ENCODE measurements around the gene PIGT. TPM values are rescaled to one million over a fixed set of nuclear protein-coding genes. Genes with fewer than 3 reads are reported as not detected.

The PIGT gene
- total and polyA plus RNA-seq, 2 of the 13 experiments (the other 11 are each of a cell fraction or from before 2014, with no cell fraction given): 65.9 to 74.1 TPM

DNA sequence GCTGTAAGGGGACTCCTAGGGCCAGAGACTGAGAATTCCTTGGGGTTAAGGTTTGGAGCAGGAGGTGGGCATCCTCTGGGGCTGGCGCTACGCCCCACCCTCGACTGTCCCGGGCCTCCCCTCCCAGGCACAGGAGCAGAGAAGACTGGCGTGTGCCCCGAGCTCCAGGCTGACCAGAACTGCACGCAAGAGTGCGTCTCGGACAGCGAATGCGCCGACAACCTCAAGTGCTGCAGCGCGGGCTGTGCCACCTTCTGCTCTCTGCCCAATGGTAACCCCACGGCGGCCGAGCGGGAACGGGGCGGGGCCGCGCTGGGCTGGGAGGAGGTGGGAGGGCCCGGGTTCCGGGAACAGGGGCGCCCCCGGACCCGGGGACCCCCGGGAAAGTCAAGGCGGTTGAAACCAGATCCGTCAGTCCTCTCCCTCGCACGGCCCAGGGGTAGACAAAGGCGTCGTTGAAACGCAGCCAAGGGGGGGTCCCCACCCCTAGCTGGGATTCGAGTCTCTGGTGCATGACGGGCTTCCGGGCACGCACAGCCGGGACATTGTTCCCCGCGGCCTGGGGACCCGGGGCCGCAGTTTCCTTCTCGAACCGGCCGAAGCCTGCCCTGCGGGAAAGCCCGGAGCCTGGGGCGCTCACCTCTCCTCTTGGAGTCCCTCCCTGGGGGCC is 54.5 kb downstream of the PIGT start (continued):
- TF ChIP-seq HMGA1 (CRISPR knock-in tag; conservative IDR thresholded peaks at IDR 0.05): no peak
- TF ChIP-seq KDM5A (IDR thresholded peaks at IDR 0.05; ENCODE audit: borderline replicate concordance, low read length): no peak
- TF ChIP-seq HNRNPLL (IDR thresholded peaks at IDR 0.05; ENCODE audit: low read depth, low read length, poor library complexity, severe bottlenecking): peak; percentile 57
- 0 out of 2 replicates have a peak, but pooled peaks have one; percentile 27 for TF ChIP-seq ZNF678 (CRISPR knock-in tag; IDR thresholded peaks at IDR 0.05)
- TF ChIP-seq ZKSCAN5 (CRISPR knock-in tag; IDR thresholded peaks at IDR 0.05): no peak
- TF ChIP-seq ZBTB7A (CRISPR knock-in tag; IDR thresholded peaks at IDR 0.05): peak; percentile 23; the same call in 1 of the 2 replicates
- no peak for TF ChIP-seq PHF5A (CRISPR knock-in tag; IDR thresholded peaks at IDR 0.05; ENCODE audit: low read depth, unreplicated experiment)
- peak; percentile 32; the same call in 1 of the 2 replicates for TF ChIP-seq FOXO1 (CRISPR knock-in tag; IDR thresholded peaks at IDR 0.05)
- no peak for TF ChIP-seq ZSCAN9 (CRISPR knock-in tag; IDR thresholded peaks at IDR 0.05; ENCODE audit: borderline replicate concordance)
- TF ChIP-seq ISX (CRISPR knock-in tag; conservative IDR thresholded peaks at IDR 0.05): no peak
- TF ChIP-seq FOXK1 (CRISPR knock-in tag; IDR thresholded peaks at IDR 0.05; ENCODE audit: borderline replicate concordance, low read depth): no peak
- no peak for TF ChIP-seq ZNF674 (CRISPR knock-in tag; IDR thresholded peaks at IDR 0.05; ENCODE audit: low read depth)
- TF ChIP-seq RORA (CRISPR knock-in tag; IDR thresholded peaks at IDR 0.05): no peak
- TF ChIP-seq DR1 (CRISPR knock-in tag; IDR thresholded peaks at IDR 0.05): no peak; the same call in 1 of the 2 replicates
- TF ChIP-seq, protein P1, sequence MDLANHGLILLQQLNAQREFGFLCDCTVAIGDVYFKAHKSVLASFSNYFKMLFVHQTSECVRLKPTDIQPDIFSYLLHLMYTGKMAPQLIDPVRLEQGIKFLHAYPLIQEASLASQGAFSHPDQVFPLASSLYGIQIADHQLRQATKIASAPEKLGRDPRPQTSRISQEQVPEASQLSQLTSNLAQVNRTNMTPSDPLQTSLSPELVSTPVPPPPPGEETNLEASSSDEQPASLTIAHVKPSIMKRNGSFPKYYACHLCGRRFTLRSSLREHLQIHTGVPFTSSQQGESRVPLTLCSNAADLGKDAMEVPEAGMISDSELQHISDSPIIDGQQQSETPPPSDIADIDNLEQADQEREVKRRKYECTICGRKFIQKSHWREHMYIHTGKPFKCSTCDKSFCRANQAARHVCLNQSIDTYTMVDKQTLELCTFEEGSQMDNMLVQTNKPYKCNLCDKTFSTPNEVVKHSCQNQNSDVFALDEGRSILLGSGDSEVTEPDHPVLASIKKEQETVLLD (CRISPR knock-in tag; IDR thresholded peaks at IDR 0.05; ENCODE audit: low read depth): no peak
- TF ChIP-seq SOX6 (IDR thresholded peaks at IDR 0.05): no peak
- 0 out of 2 replicates have a peak, but pooled peaks have one; percentile 21 for TF ChIP-seq SOX6 (CRISPR knock-in tag; IDR thresholded peaks at IDR 0.05)
- TF ChIP-seq TOE1 (CRISPR knock-in tag; IDR thresholded peaks at IDR 0.05): no peak
- no peak for TF ChIP-seq ZNF335 (CRISPR knock-in tag; IDR thresholded peaks at IDR 0.05)
- TF ChIP-seq RCOR2 (CRISPR knock-in tag; IDR thresholded peaks at IDR 0.05): no peak
- no peak for TF ChIP-seq ZBTB42 (CRISPR knock-in tag; IDR thresholded peaks at IDR 0.05)
- TF ChIP-seq, protein P2, sequence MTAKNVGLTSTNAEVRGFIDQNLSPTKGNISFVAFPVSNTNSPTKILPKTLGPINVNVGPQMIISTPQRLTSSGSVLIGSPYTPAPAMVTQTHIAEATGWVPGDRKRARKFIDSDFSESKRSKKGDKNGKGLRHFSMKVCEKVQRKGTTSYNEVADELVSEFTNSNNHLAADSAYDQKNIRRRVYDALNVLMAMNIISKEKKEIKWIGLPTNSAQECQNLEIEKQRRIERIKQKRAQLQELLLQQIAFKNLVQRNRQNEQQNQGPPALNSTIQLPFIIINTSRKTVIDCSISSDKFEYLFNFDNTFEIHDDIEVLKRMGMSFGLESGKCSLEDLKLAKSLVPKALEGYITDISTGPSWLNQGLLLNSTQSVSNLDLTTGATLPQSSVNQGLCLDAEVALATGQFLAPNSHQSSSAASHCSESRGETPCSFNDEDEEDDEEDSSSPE (CRISPR knock-in tag; IDR thresholded peaks at IDR 0.05): no peak
- no peak for TF ChIP-seq SP1 (IDR thresholded peaks at IDR 0.05)
- no peak for TF ChIP-seq SP1 (CRISPR knock-in tag; IDR thresholded peaks at IDR 0.05)
- TF ChIP-seq, protein P3, sequence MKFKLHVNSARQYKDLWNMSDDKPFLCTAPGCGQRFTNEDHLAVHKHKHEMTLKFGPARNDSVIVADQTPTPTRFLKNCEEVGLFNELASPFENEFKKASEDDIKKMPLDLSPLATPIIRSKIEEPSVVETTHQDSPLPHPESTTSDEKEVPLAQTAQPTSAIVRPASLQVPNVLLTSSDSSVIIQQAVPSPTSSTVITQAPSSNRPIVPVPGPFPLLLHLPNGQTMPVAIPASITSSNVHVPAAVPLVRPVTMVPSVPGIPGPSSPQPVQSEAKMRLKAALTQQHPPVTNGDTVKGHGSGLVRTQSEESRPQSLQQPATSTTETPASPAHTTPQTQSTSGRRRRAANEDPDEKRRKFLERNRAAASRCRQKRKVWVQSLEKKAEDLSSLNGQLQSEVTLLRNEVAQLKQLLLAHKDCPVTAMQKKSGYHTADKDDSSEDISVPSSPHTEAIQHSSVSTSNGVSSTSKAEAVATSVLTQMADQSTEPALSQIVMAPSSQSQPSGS (CRISPR knock-in tag; IDR thresholded peaks at IDR 0.05): no peak
- TF ChIP-seq, protein P4, sequence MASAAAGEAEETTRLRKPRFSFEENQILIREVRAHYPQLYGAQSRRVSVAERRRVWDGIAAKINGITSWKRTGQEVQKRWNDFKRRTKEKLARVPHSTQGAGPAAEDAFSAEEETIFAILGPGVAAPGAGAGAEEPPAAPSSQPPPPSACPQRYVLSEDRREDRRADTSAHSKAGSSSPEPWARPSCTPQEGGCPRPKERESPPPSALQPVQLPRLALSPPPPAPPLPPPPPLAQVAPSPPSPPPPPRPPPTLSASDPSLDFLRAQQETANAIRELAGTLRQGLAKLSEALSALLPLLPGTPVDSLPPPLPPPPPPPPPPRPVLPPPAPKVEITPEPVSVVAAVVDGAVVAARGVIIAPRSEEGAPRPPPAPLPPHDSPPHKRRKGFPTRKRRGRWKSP (CRISPR knock-in tag; IDR thresholded peaks at IDR 0.05): no peak
- no peak for TF ChIP-seq ZMAT3 (CRISPR knock-in tag; conservative IDR thresholded peaks at IDR 0.05)
- no peak for TF ChIP-seq ZNF17 (CRISPR knock-in tag; IDR thresholded peaks at IDR 0.05)
- TF ChIP-seq PHF8 (CRISPR knock-in tag; IDR thresholded peaks at IDR 0.05): 0 out of 2 replicates have a peak, but pooled peaks have one; percentile 23

Data from HepG2 (cell line).